ENCODE results near the gene HS2ST1.

DNA sequence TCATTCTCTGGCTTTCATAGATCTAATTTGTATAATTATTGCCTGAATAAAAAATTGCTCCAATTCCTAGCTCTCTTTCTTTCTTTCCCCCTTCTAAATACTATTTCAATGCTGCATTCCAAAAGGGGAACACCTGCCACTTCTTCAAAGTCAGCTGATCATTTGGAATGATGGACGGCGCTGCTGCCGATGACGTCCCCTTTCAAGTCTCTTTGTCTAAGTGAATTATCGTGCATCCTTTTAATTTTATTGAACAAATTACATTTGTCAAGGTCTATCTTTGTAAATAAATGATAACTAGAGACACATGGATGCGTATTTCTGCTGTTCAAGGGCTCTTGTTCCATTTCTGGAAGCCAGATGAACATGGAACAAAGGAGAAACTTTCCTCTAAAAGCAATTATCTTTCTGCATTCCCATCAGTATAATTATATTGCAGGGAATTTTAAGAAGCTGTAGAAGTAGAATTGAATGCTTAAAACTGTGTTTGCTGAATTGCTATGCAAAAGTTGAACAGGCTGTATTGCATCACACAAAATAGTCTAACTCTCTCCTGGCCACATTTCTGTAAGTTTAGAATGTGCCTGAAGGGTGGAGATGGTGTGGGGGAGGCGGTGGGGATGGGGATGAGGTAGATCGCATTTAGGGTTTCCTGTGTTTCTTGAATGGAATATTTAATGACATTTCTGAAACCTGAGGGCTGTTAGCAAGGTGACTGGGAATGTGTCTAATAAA lies 222.3 kb downstream of the HS2ST1 start:
- TF ChIP-seq, protein P1, sequence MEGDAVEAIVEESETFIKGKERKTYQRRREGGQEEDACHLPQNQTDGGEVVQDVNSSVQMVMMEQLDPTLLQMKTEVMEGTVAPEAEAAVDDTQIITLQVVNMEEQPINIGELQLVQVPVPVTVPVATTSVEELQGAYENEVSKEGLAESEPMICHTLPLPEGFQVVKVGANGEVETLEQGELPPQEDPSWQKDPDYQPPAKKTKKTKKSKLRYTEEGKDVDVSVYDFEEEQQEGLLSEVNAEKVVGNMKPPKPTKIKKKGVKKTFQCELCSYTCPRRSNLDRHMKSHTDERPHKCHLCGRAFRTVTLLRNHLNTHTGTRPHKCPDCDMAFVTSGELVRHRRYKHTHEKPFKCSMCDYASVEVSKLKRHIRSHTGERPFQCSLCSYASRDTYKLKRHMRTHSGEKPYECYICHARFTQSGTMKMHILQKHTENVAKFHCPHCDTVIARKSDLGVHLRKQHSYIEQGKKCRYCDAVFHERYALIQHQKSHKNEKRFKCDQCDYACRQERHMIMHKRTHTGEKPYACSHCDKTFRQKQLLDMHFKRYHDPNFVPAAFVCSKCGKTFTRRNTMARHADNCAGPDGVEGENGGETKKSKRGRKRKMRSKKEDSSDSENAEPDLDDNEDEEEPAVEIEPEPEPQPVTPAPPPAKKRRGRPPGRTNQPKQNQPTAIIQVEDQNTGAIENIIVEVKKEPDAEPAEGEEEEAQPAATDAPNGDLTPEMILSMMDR (IDR thresholded peaks at IDR 0.05; ENCODE audit: low read depth, low read length): no peak
- no peak for TF ChIP-seq POLR2A (IDR thresholded peaks at IDR 0.05; ENCODE audit: extremely low read depth, insufficient read length)

Data from NB4 (cell line).